GM12891 (cell line): ENCODE results near the gene LCN2.

Source experiments
- DNase-seq: peaks from one replicate; pipeline ENCODE4 v3.0.0; 2011; ENCODE audit warnings: low spot score; ENCODE audit not compliant: insufficient read length
- FAIRE-seq: peaks from 2 replicates; lab custom pipeline; 2011; peaks lifted over from hg19 to GRCh38; lab: Jason Lieb, UNC
- PAX5 ChIP-seq: IDR thresholded peaks from 2 replicates; pipeline ENCODE4 v1.6.1; 2011; ENCODE audit warnings: low read length, moderate library complexity, mild to moderate bottlenecking; ENCODE audit not compliant: insufficient read depth, severe bottlenecking
- POLR2A ChIP-seq: IDR thresholded peaks from 2 replicates; pipeline ENCODE4 v1.6.1; 2011; ENCODE audit warnings: low read depth, low read length, control low read depth
- POLR2AphosphoS5 ChIP-seq: IDR thresholded peaks from 2 replicates; pipeline ENCODE4 v1.6.1; 2011; ENCODE audit warnings: low read depth, low read length, control low read depth
- POU2F2 ChIP-seq: IDR thresholded peaks from 2 replicates; pipeline ENCODE4 v1.6.1; 2011; ENCODE audit warnings: low read depth, mild to moderate bottlenecking, control low read depth, low read length, moderate library complexity
- SPI1 ChIP-seq: IDR thresholded peaks from 2 replicates; pipeline ENCODE4 v1.6.1; 2011; ENCODE audit warnings: low read depth, low read length, control low read depth
- TAF1 ChIP-seq: IDR thresholded peaks from 2 replicates; pipeline ENCODE4 v1.6.1; 2011; ENCODE audit warnings: low read depth, low read length, control low read depth

Gene LCN2

GRCh38 chr9:128121466-128121810 is 27.8 kb upstream of the LCN2 start:
- FAIRE-seq, result no peak
- TF ChIP-seq POLR2A, result no peak
- no peak for TF ChIP-seq TAF1
- no peak for TF ChIP-seq PAX5
- no peak for TF ChIP-seq POLR2AphosphoS5
- no peak for TF ChIP-seq SPI1
- TF ChIP-seq POU2F2, result no peak
- DNase-seq, result no peak

GRCh38 chr9:128121924-128122808 is 27.1 kb upstream of the LCN2 start:
- no peak for TF ChIP-seq SPI1
- TF ChIP-seq POLR2A, result no peak
- TF ChIP-seq TAF1, result no peak
- no peak for TF ChIP-seq PAX5
- TF ChIP-seq POLR2AphosphoS5, result no peak
- TF ChIP-seq POU2F2, result no peak
- FAIRE-seq (no peak), DNase-seq (no peak)

- DNase-seq (no peak), FAIRE-seq (no peak)
- TF ChIP-seq POLR2A (no peak), PAX5 (no peak), POLR2AphosphoS5 (no peak), POU2F2 (no peak), TAF1 (no peak), SPI1 (no peak)
Measured at GRCh38 chr9:128122809-128123175, 26.5 kb upstream of the LCN2 start.

GRCh38 chr9:128123451-128124080 is 25.7 kb upstream of the LCN2 start:
- FAIRE-seq (no peak), DNase-seq (no peak)
- TF ChIP-seq POLR2A (no peak), TAF1 (no peak), POLR2AphosphoS5 (no peak), SPI1 (no peak), POU2F2 (no peak), PAX5 (no peak)

GRCh38 chr9:128124451-128124850 is 24.8 kb upstream of the LCN2 start:
- no peak for FAIRE-seq
- no peak for DNase-seq
- TF ChIP-seq POLR2A (no peak), SPI1 (no peak), POU2F2 (no peak), POLR2AphosphoS5 (no peak), TAF1 (no peak), PAX5 (no peak)

- DNase-seq (no peak), FAIRE-seq (peak; percentile 63)
- TF ChIP-seq POLR2AphosphoS5, result no peak
- no peak for TF ChIP-seq POLR2A
- no peak for TF ChIP-seq PAX5
- no peak for TF ChIP-seq POU2F2
- TF ChIP-seq TAF1, result no peak
- TF ChIP-seq SPI1, result no peak
Measured at GRCh38 chr9:128124873-128125579, 24.2 kb upstream of the LCN2 start.

- no peak for TF ChIP-seq POLR2A
- no peak for TF ChIP-seq POU2F2
- TF ChIP-seq TAF1, result 0 out of 2 replicates have a peak, but pooled peaks have one; percentile 27
- no peak for TF ChIP-seq POLR2AphosphoS5
- no peak for TF ChIP-seq PAX5
- FAIRE-seq, result no peak
- no peak for DNase-seq
Measured at GRCh38 chr9:128125580-128126354, 23.5 kb upstream of the LCN2 start.

- FAIRE-seq (peak; percentile 56), DNase-seq (peak; percentile 71)
- TF ChIP-seq PAX5, result no peak
- TF ChIP-seq TAF1, result no peak; the same call in 1 of the 2 replicates
- 0 out of 2 replicates have a peak, but pooled peaks have one; percentile 13 for TF ChIP-seq POLR2A
- no peak for TF ChIP-seq POU2F2
- TF ChIP-seq SPI1, result no peak
- no peak for TF ChIP-seq POLR2AphosphoS5
Measured at GRCh38 chr9:128127568-128127989, 21.7 kb upstream of the LCN2 start, which contains the start of gene PTGES2. Gene PTGES2 (minus strand): TSS chr9:128127729. CDS start chr9:128127717, 12 bp downstream.

- DNase-seq (peak; percentile 73), FAIRE-seq (peak; percentile 58)
- TF ChIP-seq POLR2AphosphoS5 (no peak), TAF1 (no peak; the same call in 1 of the 2 replicates), POU2F2 (no peak), POLR2A (no peak), PAX5 (no peak), SPI1 (0 out of 2 replicates have a peak, but pooled peaks have one; percentile 4)
Measured at GRCh38 chr9:128127990-128128835, 21.0 kb upstream of the LCN2 start.
